HG03460 (cell line): ENCODE data around the gene SOX13.
"Not testable (repeated sequence)": the region's sequence is repeated elsewhere in the genome, so short reads cannot be mapped to it uniquely, and the experiment has no call there.

Experiments used
- ATAC-seq: cut with Tn5 transposase; IDR thresholded peaks from one replicate; pipeline ENCODE4 v1.9.1; 2021; ENCODE audit not compliant: unreplicated experiment

SOX13 gene

GRCh38 chr1:204085876-204086275 is 13.0 kb downstream of the SOX13 start:
- no peak for ATAC-seq

GRCh38 chr1:204087181-204087892 is 14.4 kb downstream of the SOX13 start:
- ATAC-seq, result no peak

- ATAC-seq, result no peak
Measured at GRCh38 chr1:204087893-204088528, 15.1 kb downstream of the SOX13 start.

GRCh38 chr1:204088596-204088995 is 15.7 kb downstream of the SOX13 start:
- ATAC-seq, result no peak

- no peak for ATAC-seq
Measured at GRCh38 chr1:204089044-204089751, 16.3 kb downstream of the SOX13 start.

- not testable (repeated sequence) for ATAC-seq
Measured at GRCh38 chr1:204090132-204090531, 17.2 kb downstream of the SOX13 start.

GRCh38 chr1:204091066-204091465 is 18.2 kb downstream of the SOX13 start:
- no peak for ATAC-seq

GRCh38 chr1:204091787-204092312 is 18.9 kb downstream of the SOX13 start:
- no peak for ATAC-seq

- no peak for ATAC-seq
Measured at GRCh38 chr1:204092632-204093420, 19.9 kb downstream of the SOX13 start.

GRCh38 chr1:204093421-204093717 is 20.5 kb downstream of the SOX13 start:
- ATAC-seq, result no peak

GRCh38 chr1:204093781-204094180 is 20.9 kb downstream of the SOX13 start:
- no peak for ATAC-seq

GRCh38 chr1:204094313-204094729 is 21.4 kb downstream of the SOX13 start:
- no peak for ATAC-seq

GRCh38 chr1:204094856-204095634 is 22.1 kb downstream of the SOX13 start:
- no peak for ATAC-seq

- no peak for ATAC-seq
Measured at GRCh38 chr1:204096931-204097330, 24.0 kb downstream of the SOX13 start.

GRCh38 chr1:204098683-204099082 is 25.8 kb downstream of the SOX13 start:
- no peak for ATAC-seq

GRCh38 chr1:204099754-204100153 is 26.8 kb downstream of the SOX13 start:
- not testable (repeated sequence) for ATAC-seq

GRCh38 chr1:204102029-204102611 is 29.2 kb downstream of the SOX13 start:
- no peak for ATAC-seq

- no peak for ATAC-seq
Measured at GRCh38 chr1:204102739-204103430, 30.0 kb downstream of the SOX13 start.

- no peak for ATAC-seq
Measured at GRCh38 chr1:204103431-204103741, 30.5 kb downstream of the SOX13 start.
